Left lung (tissue), 10 donors: ENCODE data around the gene DNM3. TPM values are rescaled to one million over a fixed set of nuclear protein-coding genes. Genes with fewer than 3 reads are reported as not detected.

Source experiments
- ATAC-seq: fragments of 200-7000 bp; cut with Tn5 transposase; one replicate; pipeline ENCODE4 v1.9.1; 2020; ENCODE audit warnings: moderate library complexity
- DNase-seq, 4 donors: peaks; one replicate each; pipeline ENCODE4 v3.0.0-alpha.2; 2013 to 2020
- H3K27ac ChIP-seq, 2 donors: fragments of 200-600 bp; sonication (generic) in 1 of 2; one replicate each; pipeline versions ENCODE4 v1.5.0 to v1.8.0; 2020 to 2021
- H3K27me3 ChIP-seq, 2 donors: fragments of 200-600 bp; sonication (generic) in 1 of 2; one replicate each; pipeline versions ENCODE4 v1.5.0 to v1.8.0; 2020 to 2021
- H3K36me3 ChIP-seq, 2 donors: fragments of 200-600 bp; sonication (generic) in 1 of 2; one replicate each; pipeline versions ENCODE4 v1.5.0 to v1.8.0; 2020 to 2021
- H3K4me1 ChIP-seq, 2 donors: fragments of 200-600 bp; one replicate each; pipeline ENCODE4 v1.8.0; 2021
- H3K4me3 ChIP-seq, 2 donors: fragments of 200-600 bp; sonication (generic) in 1 of 2; one replicate each; pipeline versions ENCODE4 v1.5.0 to v1.8.0; 2020 to 2021; ENCODE audit warnings: mild to moderate bottlenecking in 1 of 2
- H3K9me3 ChIP-seq, 2 donors: fragments of 200-600 bp; sonication (generic) in 1 of 2; one replicate each; pipeline versions ENCODE4 v1.5.0 to v1.8.0; 2020 to 2021
- CTCF ChIP-seq, 2 donors: fragments of 200-600 bp; sonication (generic) in 1 of 2; IDR thresholded peaks; one replicate each; pipeline versions ENCODE4 v1.5.0 to v1.8.0; 2021; ENCODE audit warnings: antibody characterized with exemption in 2 of 2
- intact Hi-C, 2 donors: fragments of 100-400 bp; cut with DNase I; formaldehyde crosslinking; loops; one replicate each; pipeline versions ENCODE4 v1.11.2 to v1.14.2; 2022
- polyA plus RNA-seq, 6 donors: library from polyadenylated mRNA; unstranded; fragments of 120-200 nt; gene quantifications; one replicate each; pipeline ENCODE4 v1.2.1, GENCODE V29; 2013; ENCODE audit not compliant: insufficient read length in 6 of 6
- total RNA-seq, 2 donors: library from RNA; stranded (reverse); fragmentation: NEBNext Ultra II Directional; extraction: Animal tissue kit (Norgen Biotek cat#: 25700); gene quantifications; one replicate each; pipeline ENCODE4 v1.2.1, GENCODE V29; 2021
- donor health status: DM: no; HTN: yes; CAD: no.
- donor health status: DM: no; HTN: no; CAD: no.

DNM3 gene
- total and polyA plus RNA-seq, 8 donors, result 5.2 to 7.7 (median 6.3) TPM

- Histone ChIP-seq H3K4me3 (no peak overlapping the region), H3K27me3 (no peaks in the 10 kb centered on the region), H3K27ac (no peak overlapping the region), H3K4me1 (peaks cover 5% of the 10 kb centered on the region in 2 donors), H3K36me3 (no peaks in the 10 kb centered on the region), H3K9me3 (no peaks in the 10 kb centered on the region)
- no peak for TF ChIP-seq CTCF (IDR thresholded peaks at IDR 0.05)
- intact Hi-C loops, result no loop called here
- ATAC-seq, result no peak
- no peak for DNase-seq
Measured at GRCh38 chr1:172252958-172253357, 411.7 kb downstream of the DNM3 start.

GRCh38 chr1:172254521-172255222 is 413.4 kb downstream of the DNM3 start:
- Histone ChIP-seq H3K9me3 (peaks cover 0 to 2% of the 10 kb centered on the region in 2 donors), H3K27me3 (no peaks in the 10 kb centered on the region), H3K36me3 (no peaks in the 10 kb centered on the region), H3K4me3 (no peak overlapping the region), H3K4me1 (peaks cover 5% of the 10 kb centered on the region in 2 donors), H3K27ac (peak overlapping the region; percentile 42 to 74)
- DNase-seq (no peak), ATAC-seq (peak; percentile 84)
- TF ChIP-seq CTCF (IDR thresholded peaks at IDR 0.05), result no peak
- intact Hi-C loops, result no loop called here

- Histone ChIP-seq H3K4me3 (no peak overlapping the region), H3K36me3 (no peaks in the 10 kb centered on the region), H3K4me1 (peaks cover 5% of the 10 kb centered on the region in 2 donors), H3K9me3 (peaks cover 0 to 6% of the 10 kb centered on the region in 2 donors), H3K27ac (peak overlapping the region; percentile 42 to 74), H3K27me3 (no peaks in the 10 kb centered on the region)
- ATAC-seq (peak; percentile 69), DNase-seq (no peak)
- intact Hi-C loops, result no loop called here
- TF ChIP-seq CTCF (IDR thresholded peaks at IDR 0.05), result no peak
Measured at GRCh38 chr1:172255223-172255560, 413.9 kb downstream of the DNM3 start.

- Histone ChIP-seq H3K4me1 (peaks cover 0 to 8% of the 10 kb centered on the region in 2 donors), H3K36me3 (no peaks in the 10 kb centered on the region), H3K9me3 (peaks cover 0 to under 1% of the 10 kb centered on the region in 2 donors), H3K27ac (no peak overlapping the region), H3K4me3 (no peak overlapping the region), H3K27me3 (no peaks in the 10 kb centered on the region)
- DNase-seq, result no peak
- no peak for TF ChIP-seq CTCF (IDR thresholded peaks at IDR 0.05)
- no peak for ATAC-seq
- intact Hi-C loops, result no loop called here
Measured at GRCh38 chr1:172265905-172266304, 424.6 kb downstream of the DNM3 start.

GRCh38 chr1:172266528-172267174 is 425.4 kb downstream of the DNM3 start:
- TF ChIP-seq CTCF (IDR thresholded peaks at IDR 0.05), result no peak
- Histone ChIP-seq H3K4me3 (no peak overlapping the region), H3K27ac (no peak overlapping the region), H3K9me3 (no peaks in the 10 kb centered on the region), H3K27me3 (no peaks in the 10 kb centered on the region), H3K4me1 (peaks cover 0 to 11% of the 10 kb centered on the region in 2 donors), H3K36me3 (no peaks in the 10 kb centered on the region)
- DNase-seq, result no peak
- no peak for ATAC-seq
- intact Hi-C loops, result no loop called here
